GM18519 (cell line): ENCODE data around the gene DCP2.

Source experiments
- ATAC-seq: cut with Tn5 transposase; IDR thresholded peaks from one replicate; pipeline ENCODE4 v1.9.1; 2021; ENCODE audit warnings: mild to moderate bottlenecking, moderate library complexity; ENCODE audit not compliant: unreplicated experiment, low FRiP score

The DCP2 gene

DNA sequence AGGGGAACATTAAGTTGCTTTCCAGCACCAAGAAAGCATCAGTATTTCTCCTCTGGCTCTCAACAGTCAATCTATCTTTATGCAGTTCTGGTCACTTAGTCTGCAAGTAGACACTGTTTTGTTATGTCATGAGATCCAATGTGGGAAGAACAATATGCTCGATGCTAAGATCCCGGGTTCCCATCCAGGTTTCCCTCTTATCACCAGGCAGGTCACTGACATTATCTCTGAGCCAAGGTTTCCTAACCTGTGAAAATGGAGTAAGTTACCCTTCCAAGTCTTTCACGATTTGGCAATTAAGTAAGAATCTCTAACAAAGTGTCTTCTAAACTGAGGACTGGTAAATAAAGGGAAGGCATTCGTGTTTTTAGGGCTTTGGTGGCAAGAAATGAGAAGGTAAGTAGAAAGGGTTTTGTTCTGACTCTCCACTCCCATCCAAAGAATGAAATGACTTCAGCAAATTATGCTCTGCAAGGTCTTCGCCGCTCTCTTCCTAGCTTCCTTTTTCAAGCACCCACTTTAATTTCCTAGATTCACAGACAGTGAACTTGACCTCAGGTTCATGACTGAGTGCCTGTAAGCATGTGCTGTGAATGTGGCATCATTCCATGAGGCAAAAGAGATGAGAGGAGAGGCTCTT is 86.4 kb downstream of the DCP2 start:
- no peak for ATAC-seq

DNA sequence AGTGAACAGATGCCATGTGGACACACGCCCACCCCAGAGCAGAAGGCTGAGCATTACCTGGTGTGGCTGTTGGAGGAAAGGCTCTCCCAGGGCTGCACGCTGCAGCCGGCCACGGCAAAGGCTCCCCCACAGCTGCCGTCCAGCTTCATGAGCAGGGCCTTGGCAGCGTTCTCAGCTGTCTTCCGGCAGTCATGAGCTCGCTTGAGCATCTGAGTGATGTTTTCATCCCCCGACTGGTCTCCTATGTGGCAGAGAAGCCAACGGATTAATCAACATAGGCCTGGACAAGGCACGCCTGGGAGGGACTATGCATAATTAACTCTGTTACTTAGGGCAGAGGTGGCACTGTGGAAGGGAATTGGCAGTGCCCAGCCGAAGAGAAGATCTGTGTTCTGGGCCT is 87.3 kb downstream of the DCP2 start:
- ATAC-seq, result no peak

DNA sequence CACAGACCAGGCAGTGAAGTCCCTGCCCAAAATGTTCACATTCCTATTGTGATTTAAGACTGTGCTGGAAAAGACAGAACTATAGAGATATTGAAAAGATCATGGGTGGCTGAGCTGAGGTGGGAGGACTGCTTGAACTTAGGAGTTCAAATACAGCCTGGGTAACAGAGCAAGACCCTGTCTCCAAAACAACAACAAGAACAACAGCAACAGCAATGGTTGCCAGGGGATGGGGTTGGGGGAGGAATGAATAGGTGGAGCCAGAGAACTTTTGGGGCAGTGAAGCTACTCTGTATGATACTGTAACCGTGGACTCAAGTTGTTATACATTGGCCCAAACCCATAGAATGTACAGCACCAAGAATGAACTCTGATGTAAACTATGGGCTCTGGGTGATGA is 88.2 kb downstream of the DCP2 start:
- ATAC-seq, result no peak

DNA sequence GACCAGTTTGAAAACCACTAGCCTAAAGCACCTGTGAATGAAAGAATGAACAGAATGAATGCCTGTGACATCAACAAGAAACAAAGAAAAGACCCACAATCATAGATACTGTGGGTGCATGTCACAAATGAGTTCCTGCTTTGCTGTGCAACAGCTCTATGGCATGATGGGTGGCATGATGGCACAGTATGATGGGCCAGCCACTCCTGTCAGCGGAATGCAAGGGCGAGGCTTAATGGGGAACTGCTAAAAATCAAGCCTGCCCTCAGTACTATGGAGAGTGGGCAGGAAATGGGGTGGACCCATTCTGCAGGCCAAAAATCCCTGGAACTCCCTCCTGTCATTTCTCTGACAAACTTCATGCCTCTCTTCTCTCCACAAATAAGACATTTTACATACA is 89.0 kb downstream of the DCP2 start:
- no peak for ATAC-seq

DNA sequence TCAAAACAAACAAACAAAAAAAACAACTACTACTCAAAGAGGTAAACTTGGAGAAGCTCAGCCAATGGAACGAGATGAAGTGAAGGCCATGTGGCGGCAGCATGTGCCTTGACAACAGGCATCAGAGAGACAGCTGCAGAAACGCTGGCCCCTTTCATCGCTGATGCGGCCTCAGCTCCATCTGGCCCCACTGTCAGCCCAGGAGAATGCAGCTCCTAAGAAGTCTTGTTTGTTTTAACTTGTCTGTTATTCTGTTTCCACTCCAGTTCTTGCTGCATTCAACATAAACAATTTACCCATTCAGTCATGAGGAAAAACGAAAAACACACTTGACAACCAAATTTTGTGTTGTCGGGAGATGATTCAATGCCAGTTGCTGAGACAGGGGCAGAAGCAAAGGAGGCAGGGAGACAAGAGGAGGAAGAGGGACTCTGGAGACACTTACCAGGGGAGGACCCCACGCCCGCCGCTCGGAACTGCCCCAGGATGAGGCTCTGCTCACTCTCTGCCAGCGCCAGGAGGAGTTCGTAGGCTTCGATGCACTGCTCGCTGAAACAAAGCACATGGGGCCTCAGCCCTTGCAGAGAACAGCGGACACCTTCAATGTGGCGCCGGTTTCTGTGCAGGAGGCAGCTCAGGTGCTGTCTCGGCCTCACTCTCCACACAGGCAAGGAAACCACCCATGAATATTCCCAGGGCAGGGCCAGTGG is 91.2 kb downstream of the DCP2 start:
- no peak for ATAC-seq

DNA sequence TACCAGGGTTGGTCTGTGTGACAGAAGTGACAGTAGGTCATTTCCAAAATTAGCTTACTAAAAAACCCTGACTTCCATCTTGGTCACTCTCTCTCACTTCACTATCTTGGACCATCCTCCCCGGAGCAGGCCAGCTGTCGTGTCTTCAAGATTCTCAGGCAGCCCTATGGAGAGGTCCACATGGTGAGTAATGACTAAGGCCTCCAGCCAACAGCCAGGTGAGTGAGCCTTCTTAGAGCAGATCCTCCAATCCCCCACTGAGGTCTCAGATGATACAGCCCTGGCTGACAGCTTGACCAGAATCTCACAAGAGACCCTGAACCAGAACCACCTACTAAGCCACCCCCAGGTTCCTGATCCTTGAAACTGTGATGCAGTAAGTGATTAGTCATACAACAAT is 92.0 kb downstream of the DCP2 start:
- no peak for ATAC-seq
